HCT116 (cell line): ENCODE measurements around the gene ERC1. TPM values are rescaled to one million over a fixed set of nuclear protein-coding genes. Genes with fewer than 3 reads are reported as not detected.

ENCODE experiments used
- ATAC-seq: fragments of 200-7000 bp; cut with Tn5 transposase; 2 replicates; pipeline ENCODE4 v1.9.1; 2020; ENCODE audit warnings: mild to moderate bottlenecking, moderate library complexity
- BruUV-seq: library from RNA; stranded (reverse); fragments of 400-500 nt; replicated peaks from 2 replicates; lab custom pipeline; 2021; lab: Mats Ljungman, UMichigan
- CTCF ChIA-PET: fragments of 300-600 bp; sonication (Branson Sonifier 250); formaldehyde crosslinking; loops from one replicate; lab custom pipeline; 2021; ENCODE audit warnings: antibody characterized with exemption; lab: Charles Lee
- POLR2A ChIA-PET: fragments of 300-600, 350-600 bp; sonication (Branson Sonifier 250); formaldehyde crosslinking; loops from one replicate; lab custom pipeline; 2021; ENCODE audit warnings: antibody characterized with exemption; lab: Charles Lee
- RAD21 ChIA-PET, 2 experiments: fragments of 300-600 bp; sonication (Branson Sonifier 250); formaldehyde crosslinking; loops; one replicate each; lab custom pipeline; 2023; ENCODE audit warnings: low total read pairs in 2 of 2; ENCODE audit not compliant: uncharacterized antibody in 2 of 2, unreplicated experiment in 2 of 2, low non-redundant PET in 1 of 2; lab: Charles Lee
- DNase-seq: peaks from one replicate; pipeline ENCODE4 v3.0.0-alpha.2; 2010; ENCODE audit warnings: low read depth, low spot score
- H2AFZ ChIP-seq: fragments of 200-600 bp; shearing (Covaris generic), sonication (generic); 2 replicates; pipeline ENCODE4 v1.6.1; 2017; ENCODE audit warnings: low read depth, mixed run types, mixed read lengths, antibody characterized with exemption, low read length; ENCODE audit not compliant: poor library complexity, severe bottlenecking
- H3K27ac ChIP-seq: 2 replicates; pipeline ENCODE4 v1.5.1; 2012; ENCODE audit warnings: low read depth, low read length
- H3K27me3 ChIP-seq: fragments of 200-600 bp; sonication (generic); 2 replicates; pipeline ENCODE4 v1.6.1; 2016; ENCODE audit warnings: mixed run types, low read length, mixed read lengths; ENCODE audit not compliant: insufficient read depth
- H3K36me3 ChIP-seq, 2 experiments: fragments of 200-500 bp in 1 of 2; fragments of 200-600 bp in 1 of 2; sonication (Bioruptor generic) in 1 of 2; sonication (generic) in 1 of 2; 2 replicates each; pipeline versions ENCODE4 v1.5.1 to v1.6.1; 2014 to 2016; ENCODE audit warnings: low read length in 2 of 2, inconsistent platforms in 1 of 2, mixed read lengths in 1 of 2, mixed run types in 1 of 2; ENCODE audit not compliant: insufficient read depth in 2 of 2, control insufficient read depth in 1 of 2
- H3K4me1 ChIP-seq, 2 experiments: fragments of 200-600 bp in 1 of 2; sonication (generic) in 1 of 2; 2 replicates each; pipeline versions ENCODE4 v1.5.1 to v1.6.1; 2012 to 2017; ENCODE audit warnings: low read length in 2 of 2, inconsistent platforms in 1 of 2, mild to moderate bottlenecking in 1 of 2, mixed read lengths in 1 of 2, mixed run types in 1 of 2, moderate library complexity in 1 of 2; ENCODE audit not compliant: insufficient read depth in 2 of 2, control insufficient read depth in 1 of 2
- H3K4me2 ChIP-seq: fragments of 200-600 bp; sonication (generic); 2 replicates; pipeline ENCODE4 v1.6.1; 2017; ENCODE audit warnings: mixed run types, low read length, mixed read lengths
- H3K4me3 ChIP-seq, 2 experiments: fragments of 200-600 bp in 1 of 2; sonication (generic) in 1 of 2; replicated peaks in 1 of 2; 2 replicates each; pipeline ENCODE4 v1.5.1; 2011 to 2016; ENCODE audit warnings: low read length in 2 of 2, control low read depth in 1 of 2, low read depth in 1 of 2, mild to moderate bottlenecking in 1 of 2, mixed read lengths in 1 of 2, mixed run types in 1 of 2
- H3K79me2 ChIP-seq: fragments of 200-600 bp; sonication (generic); 2 replicates; pipeline ENCODE4 v1.6.1; 2017; ENCODE audit warnings: mild to moderate bottlenecking, mixed run types, low read length, moderate library complexity, mixed read lengths; ENCODE audit not compliant: insufficient read depth
- H3K9ac ChIP-seq: fragments of 200-600 bp; sonication (generic); 2 replicates; pipeline ENCODE4 v1.6.1; 2016; ENCODE audit warnings: low read length, mixed read lengths
- H3K9me2 ChIP-seq: fragments of 200-600 bp; sonication (generic), shearing (Covaris generic); 2 replicates; pipeline ENCODE4 v1.6.1; 2017; ENCODE audit warnings: mixed run types, mild to moderate bottlenecking, moderate library complexity; ENCODE audit not compliant: insufficient read depth
- H3K9me3 ChIP-seq, 2 experiments: fragments of 200-500 bp in 1 of 2; fragments of 200-600 bp in 1 of 2; sonication (Bioruptor generic) in 1 of 2; sonication (generic) in 1 of 2; 2 replicates each; pipeline ENCODE4 v1.6.1; 2014 to 2017; ENCODE audit warnings: low read length in 2 of 2, mixed read lengths in 2 of 2, inconsistent platforms in 1 of 2, low read depth in 1 of 2, mild to moderate bottlenecking in 1 of 2, mixed run types in 1 of 2, moderate library complexity in 1 of 2; ENCODE audit not compliant: control insufficient read depth in 1 of 2, insufficient read depth in 1 of 2
- H4K20me1 ChIP-seq: fragments of 200-600 bp; sonication (generic), shearing (Covaris generic); 2 replicates; pipeline ENCODE4 v1.6.1; 2017; ENCODE audit warnings: mixed run types, mild to moderate bottlenecking, moderate library complexity; ENCODE audit not compliant: insufficient read depth
- ATF3 ChIP-seq: IDR thresholded peaks from 2 replicates; pipeline ENCODE4 v1.6.1; 2012
- CBX3 ChIP-seq: IDR thresholded peaks from 2 replicates; pipeline ENCODE4 v1.6.1; 2012; ENCODE audit warnings: low read depth
- CEBPB ChIP-seq: IDR thresholded peaks from 2 replicates; pipeline ENCODE4 v1.6.1; 2012; ENCODE audit warnings: low read depth
- CTCF ChIP-seq, 3 experiments: fragments of 200-600 bp in 1 of 3; sonication (generic) in 1 of 3; IDR thresholded peaks in 2 of 3; conservative IDR thresholded peaks in 1 of 3; 2 replicates each; pipeline ENCODE4 v1.5.1; 2012 to 2017; ENCODE audit warnings: low read depth in 2 of 3, low read length in 2 of 3, antibody characterized with exemption in 1 of 3, borderline replicate concordance in 1 of 3, control low read depth in 1 of 3, mild to moderate bottlenecking in 1 of 3, mixed read lengths in 1 of 3, mixed run types in 1 of 3, moderate library complexity in 1 of 3; ENCODE audit not compliant: insufficient read depth in 1 of 3
- ELF1 ChIP-seq: IDR thresholded peaks from 2 replicates; pipeline ENCODE4 v1.6.1; 2012; ENCODE audit warnings: low read depth, borderline replicate concordance
- EZH2 ChIP-seq: fragments of 200-600 bp; sonication (generic); IDR thresholded peaks from 2 replicates; pipeline ENCODE4 v1.6.1; 2017; ENCODE audit warnings: antibody characterized with exemption, mixed run types
- EZH2phosphoT487 ChIP-seq: fragments of 200-600 bp; IDR thresholded peaks from 2 replicates; pipeline ENCODE4 v1.6.1; 2018; ENCODE audit warnings: antibody characterized with exemption, borderline replicate concordance
- JUND ChIP-seq: IDR thresholded peaks from 2 replicates; pipeline ENCODE4 v1.6.1; 2012
- POLR2A ChIP-seq: IDR thresholded peaks from 2 replicates; pipeline ENCODE4 v1.7.0; 2011; ENCODE audit warnings: borderline replicate concordance; ENCODE audit not compliant: insufficient read depth, insufficient read length; ENCODE audit errors: extremely low read depth
- POLR2AphosphoS5 ChIP-seq: IDR thresholded peaks from 2 replicates; pipeline ENCODE4 v1.6.1; 2011; ENCODE audit warnings: mild to moderate bottlenecking, low read depth, low read length, moderate library complexity
- RAD21 ChIP-seq: IDR thresholded peaks from 2 replicates; pipeline ENCODE4 v1.6.1; 2012; ENCODE audit warnings: low read depth, mild to moderate bottlenecking
- REST ChIP-seq: IDR thresholded peaks from 2 replicates; pipeline ENCODE4 v1.6.1; 2012; ENCODE audit warnings: low read depth
- SIN3A ChIP-seq: IDR thresholded peaks from 2 replicates; pipeline ENCODE4 v1.6.1; 2012; ENCODE audit warnings: low read depth
- SP1 ChIP-seq: IDR thresholded peaks from 2 replicates; pipeline ENCODE4 v1.6.1; 2012; ENCODE audit warnings: low read depth
- SRF ChIP-seq: IDR thresholded peaks from 2 replicates; pipeline ENCODE4 v1.6.1; 2012; ENCODE audit warnings: low read depth
- TCF7L2 ChIP-seq: IDR thresholded peaks from 2 replicates; pipeline ENCODE4 v1.7.0; 2011; ENCODE audit warnings: borderline replicate concordance, inconsistent platforms; ENCODE audit not compliant: insufficient read depth, insufficient read length; ENCODE audit errors: extremely low read depth
- YY1 ChIP-seq: IDR thresholded peaks from 2 replicates; pipeline ENCODE4 v1.6.1; 2011; ENCODE audit warnings: low read length, low read depth, moderate library complexity, mild to moderate bottlenecking; ENCODE audit not compliant: insufficient replicate concordance; ENCODE audit errors: extremely low read depth
- ZBTB33 ChIP-seq: IDR thresholded peaks from 2 replicates; pipeline ENCODE4 v1.6.1; 2011; ENCODE audit warnings: mild to moderate bottlenecking, low read length, moderate library complexity; ENCODE audit not compliant: insufficient replicate concordance; ENCODE audit errors: extremely low read depth
- ZFX ChIP-seq: fragments of 450-650 bp; IDR thresholded peaks from 2 replicates; pipeline ENCODE4 v1.6.1; 2017
- ZNF274 ChIP-seq: fragments of 200-500 bp; sonication (Bioruptor generic); IDR thresholded peaks from 2 replicates; pipeline ENCODE4 v1.6.1; 2014; ENCODE audit warnings: mild to moderate bottlenecking, low read depth, low read length, inconsistent platforms
- intact Hi-C: fragments of 100-400 bp; cut with micrococcal nuclease; formaldehyde crosslinking; loops from 2 replicates; pipeline ENCODE4 v1.10.0; 2022
- total RNA-seq: library from RNA; stranded (reverse); gene quantifications from one replicate; pipeline ENCODE4 v1.2.1, GENCODE V29; 2021; ENCODE audit not compliant: unreplicated experiment

ERC1 gene
- total RNA-seq, 1 experiment from 2014 or later: 41.9 TPM

- H3K9ac ChIP-seq: no peak overlapping the region
- TF ChIP-seq ZBTB33: no peak
- TF ChIP-seq ATF3: no peak
- no peak for TF ChIP-seq REST
- TF ChIP-seq POLR2AphosphoS5: no peak
- TF ChIP-seq EZH2phosphoT487: no peak
- no peak for TF ChIP-seq EZH2
- no peak for TF ChIP-seq CTCF (IDR thresholded peaks at IDR 0.05 in 2 of 3, conservative IDR thresholded peaks at IDR 0.05 in 1 of 3; ENCODE audit: borderline replicate concordance in 1 of 3, insufficient read depth in 1 of 3, low read depth in 2 of 3, low read length in 2 of 3)
- no peak for TF ChIP-seq ELF1
- TF ChIP-seq CBX3: no peak
- TF ChIP-seq CEBPB: no peak
- TF ChIP-seq ZFX: no peak
- TF ChIP-seq RAD21: no peak
- TF ChIP-seq SP1: no peak
- TF ChIP-seq TCF7L2: no peak
- TF ChIP-seq JUND: no peak
- no peak for TF ChIP-seq YY1
- no peak for TF ChIP-seq ZNF274
- TF ChIP-seq SRF: no peak
- TF ChIP-seq SIN3A: no peak
- no peak for TF ChIP-seq POLR2A
Measured at GRCh38 chr12:1529862-1530591, 539.0 kb downstream of the ERC1 start.

More at GRCh38 chr12:1529862-1530591, 539.0 kb downstream of the ERC1 start:
- no TSS peak for BruUV-seq
- no peak overlapping the region for H3K27ac ChIP-seq
- H3K79me2 ChIP-seq: no peaks in the 10 kb centered on the region
- no peaks in the 10 kb centered on the region for H4K20me1 ChIP-seq
- H3K27me3 ChIP-seq: peaks cover 18% of the 10 kb centered on the region
- H3K4me3 ChIP-seq: no peak overlapping the region
- H3K36me3 ChIP-seq: no peaks in the 10 kb centered on the region
- ChIA-PET CTCF (no interaction called here), RAD21 (no interaction called here), POLR2A (no interaction called here)
- no peak overlapping the region for H2AFZ ChIP-seq
- H3K4me1 ChIP-seq: no peaks in the 10 kb centered on the region
- H3K9me2 ChIP-seq: no peaks in the 10 kb centered on the region
- no peak overlapping the region for H3K4me2 ChIP-seq
- no peak for ATAC-seq
- H3K9me3 ChIP-seq: no peaks in the 10 kb centered on the region
- intact Hi-C loops: no loop called here
- no peak for DNase-seq
